ENCODE data around the gene NLGN4Y.

GRCh38 chrY:14801096-14801495, 276.8 kb downstream of the NLGN4Y start:
- TF ChIP-seq, protein P1, sequence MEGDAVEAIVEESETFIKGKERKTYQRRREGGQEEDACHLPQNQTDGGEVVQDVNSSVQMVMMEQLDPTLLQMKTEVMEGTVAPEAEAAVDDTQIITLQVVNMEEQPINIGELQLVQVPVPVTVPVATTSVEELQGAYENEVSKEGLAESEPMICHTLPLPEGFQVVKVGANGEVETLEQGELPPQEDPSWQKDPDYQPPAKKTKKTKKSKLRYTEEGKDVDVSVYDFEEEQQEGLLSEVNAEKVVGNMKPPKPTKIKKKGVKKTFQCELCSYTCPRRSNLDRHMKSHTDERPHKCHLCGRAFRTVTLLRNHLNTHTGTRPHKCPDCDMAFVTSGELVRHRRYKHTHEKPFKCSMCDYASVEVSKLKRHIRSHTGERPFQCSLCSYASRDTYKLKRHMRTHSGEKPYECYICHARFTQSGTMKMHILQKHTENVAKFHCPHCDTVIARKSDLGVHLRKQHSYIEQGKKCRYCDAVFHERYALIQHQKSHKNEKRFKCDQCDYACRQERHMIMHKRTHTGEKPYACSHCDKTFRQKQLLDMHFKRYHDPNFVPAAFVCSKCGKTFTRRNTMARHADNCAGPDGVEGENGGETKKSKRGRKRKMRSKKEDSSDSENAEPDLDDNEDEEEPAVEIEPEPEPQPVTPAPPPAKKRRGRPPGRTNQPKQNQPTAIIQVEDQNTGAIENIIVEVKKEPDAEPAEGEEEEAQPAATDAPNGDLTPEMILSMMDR (conservative IDR thresholded peaks at IDR 0.05; ENCODE audit: low read depth in 2 of 2): no peak
- TF ChIP-seq EZH2 (IDR thresholded peaks at IDR 0.05; ENCODE audit: low read depth, unreplicated experiment) (no peak), CREB1 (CRISPR knock-in tag; IDR thresholded peaks at IDR 0.05; ENCODE audit: low read depth) (no peak), POLR2AphosphoS5 (IDR thresholded peaks at IDR 0.05; ENCODE audit: low read depth) (no peak), EZH2phosphoT487 (IDR thresholded peaks at IDR 0.05; ENCODE audit: unreplicated experiment) (no peak), REST (IDR thresholded peaks at IDR 0.05; ENCODE audit: unreplicated experiment) (no peak), STAT1 (IDR thresholded peaks at IDR 0.05; ENCODE audit: unreplicated experiment) (no peak), JUNB (IDR thresholded peaks at IDR 0.05; ENCODE audit: unreplicated experiment) (no peak), ZNF114 (CRISPR knock-in tag; IDR thresholded peaks at IDR 0.05) (no peak)
- TF ChIP-seq, protein P2, sequence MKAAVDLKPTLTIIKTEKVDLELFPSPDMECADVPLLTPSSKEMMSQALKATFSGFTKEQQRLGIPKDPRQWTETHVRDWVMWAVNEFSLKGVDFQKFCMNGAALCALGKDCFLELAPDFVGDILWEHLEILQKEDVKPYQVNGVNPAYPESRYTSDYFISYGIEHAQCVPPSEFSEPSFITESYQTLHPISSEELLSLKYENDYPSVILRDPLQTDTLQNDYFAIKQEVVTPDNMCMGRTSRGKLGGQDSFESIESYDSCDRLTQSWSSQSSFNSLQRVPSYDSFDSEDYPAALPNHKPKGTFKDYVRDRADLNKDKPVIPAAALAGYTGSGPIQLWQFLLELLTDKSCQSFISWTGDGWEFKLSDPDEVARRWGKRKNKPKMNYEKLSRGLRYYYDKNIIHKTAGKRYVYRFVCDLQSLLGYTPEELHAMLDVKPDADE (IDR thresholded peaks at IDR 0.05): no peak
